GM21515 (cell line): ENCODE measurements around the gene CMAS.
A peak's percentile ranks its signal among the peaks of the same experiment; 100 is the strongest.
"Not testable (repeated sequence)": the region's sequence is repeated elsewhere in the genome, so short reads cannot be mapped to it uniquely, and the experiment has no call there.

Experiments
- ATAC-seq: cut with Tn5 transposase; IDR thresholded peaks from one replicate; pipeline ENCODE4 v1.9.1; 2021; ENCODE audit not compliant: unreplicated experiment

CMAS gene

GRCh38 chr12:22046090-22046967, at the start of gene CMAS:
Gene CMAS, plus strand, starts transcription at chr12:22046218. Its CDS starts 86 bp downstream, at chr12:22046304.
- peak; percentile 90 for ATAC-seq

GRCh38 chr12:21998295-21998694, 47.7 kb upstream of the CMAS start:
- no peak for ATAC-seq

- ATAC-seq, result no peak
Observed at GRCh38 chr12:21998782-21999181, 47.2 kb upstream of the CMAS start.

GRCh38 chr12:22002430-22002829, 43.6 kb upstream of the CMAS start:
- ATAC-seq, result no peak

- ATAC-seq, result not testable (repeated sequence)
Observed at GRCh38 chr12:22007794-22008193, 38.2 kb upstream of the CMAS start.

GRCh38 chr12:22008196-22008595, 37.8 kb upstream of the CMAS start:
- no peak for ATAC-seq

- no peak for ATAC-seq
Observed at GRCh38 chr12:22014041-22014782, 31.8 kb upstream of the CMAS start.

- no peak for ATAC-seq
Observed at GRCh38 chr12:22014783-22015144, 31.3 kb upstream of the CMAS start.

- ATAC-seq, result no peak
Observed at GRCh38 chr12:22016982-22017381, 29.0 kb upstream of the CMAS start.

- no peak for ATAC-seq
Observed at GRCh38 chr12:22018860-22019259, 27.2 kb upstream of the CMAS start.

- ATAC-seq, result not testable (repeated sequence)
Observed at GRCh38 chr12:22023489-22023888, 22.5 kb upstream of the CMAS start.

GRCh38 chr12:22029491-22029890, 16.5 kb upstream of the CMAS start:
- ATAC-seq, result no peak

GRCh38 chr12:22029991-22030390, 16.0 kb upstream of the CMAS start:
- ATAC-seq, result no peak

GRCh38 chr12:22032732-22033131, 13.3 kb upstream of the CMAS start:
- ATAC-seq, result no peak

- no peak for ATAC-seq
Observed at GRCh38 chr12:22034709-22035506, 11.1 kb upstream of the CMAS start.

GRCh38 chr12:22037947-22038346, 8.1 kb upstream of the CMAS start:
- ATAC-seq, result no peak

- no peak for ATAC-seq
Observed at GRCh38 chr12:22038734-22039133, 7.3 kb upstream of the CMAS start.

- no peak for ATAC-seq
Observed at GRCh38 chr12:22039361-22039760, 6.7 kb upstream of the CMAS start.

GRCh38 chr12:22042976-22043669, 2.9 kb upstream of the CMAS start:
- ATAC-seq, result no peak

- ATAC-seq, result no peak
Observed at GRCh38 chr12:22043943-22044342, 2.1 kb upstream of the CMAS start.

- ATAC-seq, result no peak
Observed at GRCh38 chr12:22044391-22044790, 1.6 kb upstream of the CMAS start.
